HL-60 (cell line): Measurements from ENCODE around the gene SLC2A8.

Source experiments
- POLR2AphosphoS5 ChIP-seq: IDR thresholded peaks from 2 replicates; pipeline ENCODE4 v1.6.1; 2012; ENCODE audit warnings: low read depth
- TF ChIP-seq, protein P1 (sequence below): IDR thresholded peaks from 2 replicates; pipeline ENCODE4 v1.6.1; 2012; ENCODE audit warnings: low read depth; ENCODE audit not compliant: insufficient replicate concordance
- TF ChIP-seq, protein P2 (sequence below): IDR thresholded peaks from one replicate; pipeline ENCODE4 v1.5.1; 2011; ENCODE audit warnings: low read length, control low read depth, inconsistent platforms; ENCODE audit not compliant: insufficient read depth

- TF ChIP-seq, protein P1, sequence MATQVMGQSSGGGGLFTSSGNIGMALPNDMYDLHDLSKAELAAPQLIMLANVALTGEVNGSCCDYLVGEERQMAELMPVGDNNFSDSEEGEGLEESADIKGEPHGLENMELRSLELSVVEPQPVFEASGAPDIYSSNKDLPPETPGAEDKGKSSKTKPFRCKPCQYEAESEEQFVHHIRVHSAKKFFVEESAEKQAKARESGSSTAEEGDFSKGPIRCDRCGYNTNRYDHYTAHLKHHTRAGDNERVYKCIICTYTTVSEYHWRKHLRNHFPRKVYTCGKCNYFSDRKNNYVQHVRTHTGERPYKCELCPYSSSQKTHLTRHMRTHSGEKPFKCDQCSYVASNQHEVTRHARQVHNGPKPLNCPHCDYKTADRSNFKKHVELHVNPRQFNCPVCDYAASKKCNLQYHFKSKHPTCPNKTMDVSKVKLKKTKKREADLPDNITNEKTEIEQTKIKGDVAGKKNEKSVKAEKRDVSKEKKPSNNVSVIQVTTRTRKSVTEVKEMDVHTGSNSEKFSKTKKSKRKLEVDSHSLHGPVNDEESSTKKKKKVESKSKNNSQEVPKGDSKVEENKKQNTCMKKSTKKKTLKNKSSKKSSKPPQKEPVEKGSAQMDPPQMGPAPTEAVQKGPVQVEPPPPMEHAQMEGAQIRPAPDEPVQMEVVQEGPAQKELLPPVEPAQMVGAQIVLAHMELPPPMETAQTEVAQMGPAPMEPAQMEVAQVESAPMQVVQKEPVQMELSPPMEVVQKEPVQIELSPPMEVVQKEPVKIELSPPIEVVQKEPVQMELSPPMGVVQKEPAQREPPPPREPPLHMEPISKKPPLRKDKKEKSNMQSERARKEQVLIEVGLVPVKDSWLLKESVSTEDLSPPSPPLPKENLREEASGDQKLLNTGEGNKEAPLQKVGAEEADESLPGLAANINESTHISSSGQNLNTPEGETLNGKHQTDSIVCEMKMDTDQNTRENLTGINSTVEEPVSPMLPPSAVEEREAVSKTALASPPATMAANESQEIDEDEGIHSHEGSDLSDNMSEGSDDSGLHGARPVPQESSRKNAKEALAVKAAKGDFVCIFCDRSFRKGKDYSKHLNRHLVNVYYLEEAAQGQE = no peak
- TF ChIP-seq, protein P2, sequence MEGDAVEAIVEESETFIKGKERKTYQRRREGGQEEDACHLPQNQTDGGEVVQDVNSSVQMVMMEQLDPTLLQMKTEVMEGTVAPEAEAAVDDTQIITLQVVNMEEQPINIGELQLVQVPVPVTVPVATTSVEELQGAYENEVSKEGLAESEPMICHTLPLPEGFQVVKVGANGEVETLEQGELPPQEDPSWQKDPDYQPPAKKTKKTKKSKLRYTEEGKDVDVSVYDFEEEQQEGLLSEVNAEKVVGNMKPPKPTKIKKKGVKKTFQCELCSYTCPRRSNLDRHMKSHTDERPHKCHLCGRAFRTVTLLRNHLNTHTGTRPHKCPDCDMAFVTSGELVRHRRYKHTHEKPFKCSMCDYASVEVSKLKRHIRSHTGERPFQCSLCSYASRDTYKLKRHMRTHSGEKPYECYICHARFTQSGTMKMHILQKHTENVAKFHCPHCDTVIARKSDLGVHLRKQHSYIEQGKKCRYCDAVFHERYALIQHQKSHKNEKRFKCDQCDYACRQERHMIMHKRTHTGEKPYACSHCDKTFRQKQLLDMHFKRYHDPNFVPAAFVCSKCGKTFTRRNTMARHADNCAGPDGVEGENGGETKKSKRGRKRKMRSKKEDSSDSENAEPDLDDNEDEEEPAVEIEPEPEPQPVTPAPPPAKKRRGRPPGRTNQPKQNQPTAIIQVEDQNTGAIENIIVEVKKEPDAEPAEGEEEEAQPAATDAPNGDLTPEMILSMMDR = no peak
- TF ChIP-seq POLR2AphosphoS5 = no peak
These were observed 6.7 kb downstream of the SLC2A8 start for GRCh38 chr9:127403507-127404192.
